Measurements from ENCODE around the gene BMS1.
"Not testable (repeated sequence)": the region's sequence is repeated elsewhere in the genome, so short reads cannot be mapped to it uniquely, and the experiment has no call there.

BMS1 gene

DNA sequence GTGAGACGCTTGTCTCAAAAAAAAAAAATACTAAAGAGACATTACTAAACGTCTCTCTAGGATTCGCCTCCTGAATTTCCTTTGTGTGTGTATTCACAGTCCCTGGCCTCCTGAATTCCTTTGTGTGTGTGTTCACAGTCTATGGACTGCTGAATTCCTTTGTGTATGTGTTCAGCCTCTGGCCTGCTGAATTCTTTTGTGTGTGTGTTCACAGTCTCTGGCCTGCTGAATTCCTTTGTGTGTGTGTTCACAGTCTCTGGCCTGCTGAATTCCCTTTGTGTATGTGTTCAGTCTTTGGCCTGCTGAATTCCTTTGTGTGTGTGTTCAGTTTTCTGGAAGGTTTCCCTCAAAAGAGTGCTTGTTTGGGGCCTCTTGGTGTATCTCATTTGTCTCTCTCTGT, 8.2 kb downstream of the BMS1 start:
- DNase-seq: no peak

DNA sequence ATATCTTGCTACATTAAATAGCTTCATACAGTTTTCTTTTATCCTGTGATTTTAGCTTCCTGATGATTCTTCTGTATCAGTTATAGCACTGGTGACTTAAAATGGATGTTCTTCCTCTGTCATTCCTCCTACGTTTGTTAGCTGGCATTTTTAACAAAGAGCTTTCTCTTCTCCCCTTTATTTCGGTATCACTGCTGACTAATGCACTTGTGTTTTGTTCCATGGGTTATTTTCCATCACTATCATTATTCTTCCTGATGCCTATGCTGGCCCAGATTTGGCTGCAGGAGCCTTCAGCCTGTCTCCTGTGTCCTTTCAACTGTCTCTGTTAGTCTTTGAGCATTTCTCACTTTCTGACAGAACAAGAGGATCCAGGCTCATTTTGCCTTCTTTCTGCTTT, 13.1 kb downstream of the BMS1 start:
- no peak for DNase-seq

DNA sequence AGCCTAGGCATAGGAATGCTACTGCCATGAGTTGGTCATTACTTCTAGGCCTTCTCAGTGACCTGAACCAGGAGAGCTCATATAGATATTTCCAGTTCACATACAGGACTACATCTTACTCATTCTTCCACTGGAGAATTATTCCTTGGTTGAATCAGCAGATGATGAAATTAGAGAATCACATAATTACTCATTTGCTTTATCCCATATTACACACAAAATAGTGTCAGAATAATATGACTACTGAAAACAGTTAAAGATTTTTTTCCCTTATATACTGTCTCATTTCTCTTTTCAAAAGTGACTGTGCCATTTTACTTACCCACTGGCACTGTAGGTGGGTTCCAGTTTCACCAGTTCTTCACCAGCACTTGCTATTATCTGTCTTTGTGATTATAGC, 18.5 kb downstream of the BMS1 start:
- DNase-seq: no peak

DNA sequence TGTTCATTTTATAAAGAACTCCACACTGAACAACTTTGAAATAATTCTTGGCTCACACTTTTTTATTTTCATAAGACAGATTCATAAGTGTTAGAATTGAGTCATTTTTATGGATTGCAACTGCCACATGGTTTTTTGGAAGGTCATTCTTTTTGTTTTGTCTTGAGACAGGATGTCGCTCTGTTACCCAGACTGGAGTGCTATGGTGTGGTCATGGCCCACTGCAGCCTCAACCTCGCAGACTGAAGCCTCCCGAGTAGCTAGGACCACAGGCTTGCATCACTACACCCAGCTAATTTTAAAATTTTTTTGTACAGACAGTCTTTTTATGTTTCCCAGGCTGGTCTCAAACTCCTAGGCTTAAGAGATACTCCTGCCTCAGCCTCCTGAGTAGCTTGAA, 20.3 kb downstream of the BMS1 start:
- DNase-seq: no peak

DNA sequence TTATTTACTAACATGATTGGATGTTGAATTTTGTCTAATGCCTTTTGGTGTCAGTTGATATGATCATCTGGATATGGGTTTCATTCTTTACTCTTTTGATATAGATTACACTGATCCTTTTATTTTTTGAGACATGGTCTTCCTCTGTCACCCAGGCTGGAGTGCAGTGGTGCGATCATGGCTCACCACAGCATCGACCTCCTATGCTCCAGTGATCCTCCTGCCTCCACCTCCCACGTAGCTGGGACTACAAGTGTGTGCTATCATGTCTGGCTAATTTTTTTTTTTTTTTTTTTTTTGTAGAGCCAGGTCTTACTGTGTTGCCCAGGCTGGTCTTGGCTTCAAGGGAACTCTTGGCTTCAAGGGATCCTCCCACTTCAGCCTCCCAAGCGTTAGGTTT, 27.1 kb downstream of the BMS1 start:
- no peak for DNase-seq

DNA sequence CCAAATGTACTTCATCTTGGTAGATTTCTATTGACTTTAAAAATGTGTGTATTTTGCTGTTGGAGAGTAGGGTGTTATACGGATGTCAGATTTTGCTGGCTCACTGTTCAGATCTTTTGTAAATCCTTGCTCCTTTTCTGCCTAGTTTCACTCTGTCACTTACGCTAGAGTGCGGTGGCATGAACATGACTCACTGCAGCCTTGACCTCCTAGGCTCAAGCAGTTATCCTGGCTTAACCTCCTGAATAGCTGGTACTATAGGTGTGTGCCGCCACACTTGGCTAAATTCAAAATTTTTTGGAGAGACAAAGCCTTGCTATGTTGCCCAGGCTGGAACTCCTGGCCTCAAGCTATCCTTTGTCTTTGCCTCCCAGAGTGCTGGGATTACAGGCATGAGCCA, 29.4 kb downstream of the BMS1 start:
- DNase-seq: no peak

DNA sequence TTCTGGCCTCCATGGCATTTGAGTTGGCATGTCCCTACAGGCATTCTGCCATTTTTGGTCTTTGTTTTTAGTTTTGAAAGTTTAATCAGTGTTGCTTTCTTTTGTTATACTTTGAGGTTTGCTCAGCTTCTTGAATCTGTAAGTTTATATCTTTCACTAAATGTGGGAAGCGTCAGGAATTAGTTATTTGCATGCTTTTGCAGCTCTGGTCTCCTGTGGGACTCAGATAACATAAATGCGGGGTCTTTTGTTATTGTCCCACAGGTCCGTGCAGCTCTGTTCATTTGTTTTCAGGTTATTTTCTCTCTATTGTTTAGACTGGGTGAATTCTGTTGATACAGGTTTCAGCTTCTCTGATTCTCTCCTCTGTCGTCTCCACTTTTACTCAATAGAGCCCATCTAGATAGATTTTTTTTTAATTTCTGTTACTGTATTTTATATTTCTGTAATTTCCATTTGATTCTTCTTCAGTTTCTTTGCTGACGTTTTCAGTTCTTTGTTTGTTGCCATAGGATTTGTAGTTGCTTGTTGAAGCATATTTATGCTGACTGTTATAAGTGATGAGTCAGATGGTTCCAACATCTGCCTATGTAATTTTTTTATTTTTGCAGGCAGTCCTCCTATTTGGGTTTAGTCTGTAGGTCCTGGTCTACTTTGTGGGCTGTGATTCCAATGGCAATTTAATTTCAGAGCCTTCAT, 31.5 kb downstream of the BMS1 start:
- DNase-seq: not testable (repeated sequence)

DNA sequence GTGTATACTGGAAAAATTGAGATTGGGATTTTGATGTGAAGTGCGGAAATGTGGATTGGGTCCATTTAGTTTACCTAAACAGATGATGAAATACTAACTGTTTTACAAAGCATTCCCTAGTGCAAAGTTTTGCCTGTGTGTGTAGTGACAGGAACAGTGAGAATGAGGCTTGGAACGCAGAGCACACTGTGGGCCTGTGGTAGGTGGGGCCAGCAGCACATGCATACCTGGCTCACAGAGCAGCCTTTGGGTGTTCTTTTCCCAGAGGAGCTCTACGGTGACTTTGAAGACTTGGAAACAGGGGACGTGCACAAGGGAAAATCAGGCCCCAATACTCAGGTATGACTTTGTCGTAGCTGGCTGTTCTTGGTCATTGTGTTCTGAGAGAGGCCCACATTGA, 33.7 kb downstream of the BMS1 start:
- not testable (repeated sequence) for DNase-seq

DNA sequence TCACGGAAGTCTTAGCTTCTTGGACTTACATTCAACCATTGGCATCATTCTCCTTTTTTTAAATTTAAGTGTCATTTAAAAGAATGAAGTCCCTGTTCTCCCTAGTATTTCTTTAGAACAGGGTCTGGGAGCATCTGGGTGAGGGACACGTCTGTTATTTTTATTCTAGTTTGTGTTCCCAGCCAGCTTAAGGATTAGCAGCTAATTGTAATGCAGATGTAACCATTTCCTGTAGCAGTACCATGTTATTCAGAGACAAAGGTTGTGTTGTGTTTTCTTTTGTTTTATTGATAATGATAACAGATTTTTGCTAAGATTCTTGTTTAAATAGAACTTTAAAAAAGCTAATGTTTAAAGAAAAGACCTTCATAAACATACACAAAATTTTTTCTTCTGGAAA, 34.3 kb downstream of the BMS1 start:
- no peak for DNase-seq

DNA sequence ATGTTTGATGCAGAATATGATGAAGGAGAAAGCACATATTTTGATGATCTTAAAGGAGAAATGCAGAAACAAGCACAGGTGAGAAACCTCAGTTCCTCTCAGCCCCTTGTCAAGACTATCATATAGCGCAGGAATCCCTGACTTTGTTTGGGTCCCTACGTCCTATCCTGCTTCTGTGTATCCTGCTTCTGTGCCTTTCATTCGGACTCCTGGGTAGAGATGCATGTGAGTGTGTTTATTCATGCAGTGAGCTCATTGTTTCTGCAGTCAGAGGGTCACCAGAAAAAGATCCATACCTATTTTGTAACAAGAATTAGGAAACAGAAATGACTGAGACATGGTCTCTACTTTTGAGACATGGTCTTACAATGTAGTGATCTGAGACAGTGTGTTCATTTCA, 34.8 kb downstream of the BMS1 start:
- not testable (repeated sequence) for DNase-seq

DNA sequence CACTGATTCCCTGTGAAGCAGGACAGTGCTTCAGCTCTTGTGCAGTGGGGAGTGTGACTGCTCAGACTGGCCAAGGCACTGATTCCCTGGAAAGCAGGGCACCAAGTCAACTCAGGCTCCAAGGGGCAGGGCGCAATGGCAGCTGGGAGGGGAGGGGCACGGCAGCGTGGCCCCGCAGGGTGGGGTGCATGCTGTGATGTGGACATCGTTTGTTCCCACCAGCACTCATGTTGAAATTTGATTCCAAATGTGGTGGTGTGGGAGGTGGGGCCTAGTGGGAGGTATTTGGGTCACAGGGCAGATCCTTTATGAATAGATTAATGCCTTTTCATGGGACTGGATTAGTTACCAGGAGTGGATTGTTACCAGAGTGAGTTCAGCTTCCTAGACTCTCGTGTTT, 44.2 kb downstream of the BMS1 start:
- DNase-seq: not testable (repeated sequence)

DNA sequence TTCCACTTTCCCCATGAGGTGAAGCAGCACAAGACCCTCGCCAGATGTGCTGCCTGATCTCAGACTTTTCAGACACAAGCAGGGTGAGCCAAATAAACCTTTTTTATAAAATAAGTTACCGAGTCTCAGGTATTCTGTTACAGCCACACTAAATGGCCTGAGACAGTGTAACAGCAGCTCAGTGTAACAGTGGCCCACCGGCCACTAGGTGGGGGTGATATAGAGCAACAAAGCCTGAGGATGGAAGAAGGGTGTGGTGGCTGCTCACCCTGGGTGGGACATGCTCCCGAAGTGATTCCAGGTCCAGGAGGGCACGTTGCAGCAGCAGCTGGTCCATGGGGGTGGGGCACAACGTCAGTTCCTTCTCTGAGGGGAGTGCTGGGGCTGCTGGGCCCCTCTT, 44.6 kb downstream of the BMS1 start:
- peak; percentile 27 for DNase-seq

DNA sequence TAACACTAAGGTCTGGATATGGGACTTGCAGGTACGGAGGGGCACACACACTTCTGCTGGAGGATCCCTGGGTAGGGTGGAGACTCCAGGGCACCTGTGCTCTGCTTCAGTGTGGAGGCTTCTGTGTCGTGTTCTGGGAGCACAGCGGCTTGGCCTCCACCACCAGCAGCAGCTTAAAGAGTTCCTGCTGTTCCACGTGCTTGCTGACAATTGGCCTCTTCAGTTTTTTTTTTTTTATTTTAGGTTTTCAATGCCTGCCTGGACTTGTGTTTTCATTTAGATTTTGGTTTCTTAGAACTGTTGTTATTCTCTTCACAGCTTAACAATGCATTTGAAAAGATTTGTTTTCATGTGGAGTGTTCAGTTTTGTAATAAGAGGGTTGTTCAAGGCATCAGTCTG, 45.8 kb downstream of the BMS1 start:
- DNase-seq: not testable (repeated sequence)

DNA sequence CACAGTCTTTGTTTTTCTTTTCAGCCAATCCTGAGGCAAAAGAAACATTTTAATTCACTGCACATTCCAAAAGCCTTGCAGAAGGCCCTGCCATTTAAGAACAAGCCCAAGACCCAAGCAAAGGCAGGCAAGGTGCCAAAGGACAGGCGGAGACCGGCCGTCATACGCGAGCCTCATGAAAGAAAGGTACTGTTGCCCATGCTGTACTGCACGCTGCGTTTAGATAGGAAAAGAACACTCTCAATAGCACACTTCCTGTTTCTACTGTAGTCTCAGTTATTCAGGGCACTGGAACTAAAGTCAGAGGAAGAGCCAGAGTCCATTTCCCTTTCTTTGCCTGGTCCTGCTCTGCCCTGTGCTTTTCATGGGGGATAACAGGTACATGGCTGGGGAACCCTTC, 47.6 kb downstream of the BMS1 start:
- DNase-seq: peak; percentile 16

DNA sequence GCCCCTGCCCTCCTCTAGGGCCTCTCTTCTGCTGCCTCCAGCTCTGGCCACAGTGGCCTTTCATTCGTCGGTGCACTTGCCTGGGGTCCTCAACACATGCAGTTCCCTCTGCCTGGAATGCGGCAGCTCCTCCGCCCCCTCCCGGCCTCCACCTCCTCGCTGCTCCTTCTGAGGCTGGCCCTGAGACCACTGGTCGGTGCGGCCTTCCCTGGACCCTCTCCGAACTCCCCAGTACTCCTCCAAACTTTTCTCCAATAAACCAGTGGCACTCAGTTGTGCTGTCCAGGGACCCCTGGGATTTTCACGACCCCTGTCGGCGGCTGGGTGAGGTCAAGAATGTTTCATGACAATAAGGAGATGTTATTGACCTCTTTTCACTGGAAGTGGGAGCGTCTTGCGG, 53.5 kb downstream of the BMS1 start:
- DNase-seq: no peak

DNA sequence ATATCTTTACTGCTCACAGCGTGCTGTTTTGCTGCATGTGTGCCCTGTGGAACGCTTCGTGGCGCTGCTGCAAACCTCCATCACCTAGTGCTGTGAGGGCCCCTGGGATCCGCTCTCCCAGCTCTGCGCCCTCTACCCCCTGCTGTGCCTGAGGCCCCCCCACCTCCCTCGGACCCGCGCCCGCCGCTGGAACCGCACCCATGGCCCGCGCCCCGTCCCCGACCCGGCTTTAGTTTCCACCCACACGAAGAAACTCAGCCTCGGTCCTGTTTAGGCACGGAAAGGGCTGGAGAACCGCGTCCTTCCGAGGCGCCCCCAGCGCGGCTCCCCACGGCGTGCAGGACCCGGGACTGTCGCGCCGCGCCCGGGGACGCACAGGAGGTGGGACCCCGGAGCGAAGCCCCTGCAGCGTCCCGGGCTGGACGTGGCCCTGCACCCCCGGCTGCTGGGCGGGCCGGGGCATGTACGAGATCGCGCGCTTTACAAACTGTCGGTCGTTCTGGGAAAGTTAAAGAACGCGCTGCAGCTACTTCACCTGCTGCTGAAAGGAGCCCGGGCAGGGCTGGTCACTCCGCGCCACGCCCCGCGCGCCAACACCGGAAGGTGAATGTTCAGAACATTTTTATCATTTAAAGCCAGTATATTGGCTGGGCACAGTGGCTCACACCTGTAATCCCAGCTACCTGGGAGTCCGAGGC, 54.3 kb downstream of the BMS1 start:
- peak; percentile 74 for DNase-seq

DNA sequence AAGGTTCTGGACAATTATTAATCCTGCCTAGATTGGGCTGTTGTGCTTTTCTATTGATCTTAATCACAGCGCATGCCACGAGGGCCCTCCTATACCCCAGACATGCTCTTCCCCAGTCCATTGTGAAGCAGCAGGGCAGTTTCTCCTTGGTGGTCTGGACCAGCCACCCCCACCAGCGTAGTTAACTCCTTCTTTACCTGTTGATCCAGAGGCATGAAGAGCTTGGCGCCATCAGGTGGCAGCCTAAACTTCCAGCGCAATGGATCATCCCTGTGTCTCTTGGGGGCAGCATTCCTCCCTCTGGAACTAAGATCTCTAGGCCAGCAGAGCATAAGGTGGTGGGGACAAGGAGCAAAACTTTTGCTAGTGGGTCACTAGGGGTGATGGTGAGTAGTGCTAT, 62.2 kb downstream of the BMS1 start:
- DNase-seq: not testable (repeated sequence)

DNA sequence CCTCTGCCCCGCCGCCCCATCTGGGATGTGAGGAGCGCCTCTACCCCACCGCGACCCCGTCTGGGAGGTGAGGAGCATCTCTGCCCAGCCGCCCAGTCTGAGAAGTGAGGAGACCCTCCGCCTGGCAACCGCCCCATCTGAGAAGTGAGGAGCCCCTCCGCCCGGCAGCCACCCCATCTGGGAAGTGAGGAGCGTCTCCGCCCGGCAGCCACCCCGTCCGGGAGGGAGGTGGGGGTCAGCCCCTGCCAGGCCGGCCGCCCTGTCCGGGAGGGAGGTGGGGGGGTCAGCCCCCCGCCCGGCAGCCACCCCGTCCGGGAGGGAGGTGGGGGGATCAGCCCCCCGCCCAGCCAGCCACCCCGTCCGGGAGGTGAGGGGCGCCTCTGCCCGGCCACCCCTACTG, 64.7 kb downstream of the BMS1 start:
- not testable (repeated sequence) for DNase-seq

DNA sequence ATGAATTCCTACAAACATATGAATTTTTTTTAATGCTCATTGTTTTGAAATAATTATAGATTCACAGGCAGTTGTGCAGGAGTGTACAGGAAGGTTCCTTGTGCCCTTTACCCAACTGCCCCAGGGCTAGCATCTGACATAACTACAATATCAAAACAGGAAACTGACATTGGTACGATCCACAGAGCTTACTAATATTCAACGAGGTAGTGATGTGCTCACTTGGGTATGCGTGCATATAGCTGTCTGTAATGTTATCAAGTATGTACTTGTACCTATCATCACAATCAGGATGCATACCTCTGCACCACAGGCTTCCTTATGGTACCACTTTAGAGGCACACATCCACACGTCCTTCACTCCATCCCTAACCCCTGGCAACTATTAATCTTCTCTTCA, 68.3 kb downstream of the BMS1 start:
- DNase-seq: no peak

DNA sequence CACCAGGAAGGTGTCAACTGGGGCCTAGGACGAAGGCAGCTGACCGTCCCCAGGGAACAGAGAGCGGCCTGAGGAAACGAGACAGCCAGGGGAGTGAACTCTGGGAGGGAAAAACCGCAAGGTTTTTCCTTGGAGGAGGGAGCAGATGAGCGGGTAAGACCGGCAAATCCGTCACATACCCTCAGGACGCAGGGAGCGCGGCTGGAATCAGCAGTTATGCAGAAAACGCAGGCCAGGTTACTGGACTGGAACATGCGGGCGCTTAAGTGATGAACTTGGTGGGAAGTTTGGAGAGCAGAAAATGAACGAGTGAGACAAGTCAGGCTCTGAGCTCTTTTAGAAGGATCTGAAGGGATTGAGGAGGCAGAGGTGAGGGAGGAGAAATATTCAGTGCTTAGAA, 76.7 kb downstream of the BMS1 start:
- no peak for DNase-seq

DNA sequence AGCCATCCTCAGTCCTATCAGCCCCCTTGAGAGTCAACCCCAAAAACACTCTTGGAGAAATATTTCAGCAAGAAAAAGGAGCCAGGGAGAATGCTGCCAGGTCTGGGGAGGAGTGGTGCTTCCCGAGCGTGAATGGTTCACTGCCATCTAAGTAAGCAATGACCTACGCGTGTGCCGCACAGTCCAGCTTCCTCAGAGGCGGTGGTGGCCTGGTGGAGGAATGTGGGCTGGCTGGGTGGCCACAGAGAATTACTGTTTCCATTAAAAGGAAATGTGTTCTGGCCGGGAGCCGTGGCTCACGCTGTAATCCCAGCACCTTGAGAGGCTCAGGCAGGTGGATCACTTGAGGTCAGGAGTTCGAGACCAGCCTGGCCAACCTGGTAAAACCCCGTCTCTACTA, 77.4 kb downstream of the BMS1 start:
- DNase-seq: not testable (repeated sequence)

DNA sequence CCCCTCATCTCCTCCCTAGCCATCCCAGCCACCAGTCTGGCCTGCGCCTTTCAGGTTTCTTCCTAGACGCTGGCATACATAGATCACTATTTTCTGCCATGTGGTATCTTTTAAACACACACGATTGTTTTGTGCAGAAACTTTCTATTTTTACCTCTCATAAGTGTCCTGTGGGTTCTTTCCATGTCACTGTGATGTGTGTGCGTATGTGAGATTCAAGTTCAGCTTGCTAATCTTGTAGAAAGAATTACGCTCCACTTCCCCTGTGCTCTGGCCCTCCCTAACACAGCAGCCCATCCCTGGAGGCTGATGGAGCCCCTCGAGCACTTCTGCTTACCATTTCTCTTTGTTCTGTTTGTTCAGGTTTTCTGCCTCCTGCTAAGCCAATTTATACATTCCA, 80.2 kb downstream of the BMS1 start:
- DNase-seq: peak; percentile 83

DNA sequence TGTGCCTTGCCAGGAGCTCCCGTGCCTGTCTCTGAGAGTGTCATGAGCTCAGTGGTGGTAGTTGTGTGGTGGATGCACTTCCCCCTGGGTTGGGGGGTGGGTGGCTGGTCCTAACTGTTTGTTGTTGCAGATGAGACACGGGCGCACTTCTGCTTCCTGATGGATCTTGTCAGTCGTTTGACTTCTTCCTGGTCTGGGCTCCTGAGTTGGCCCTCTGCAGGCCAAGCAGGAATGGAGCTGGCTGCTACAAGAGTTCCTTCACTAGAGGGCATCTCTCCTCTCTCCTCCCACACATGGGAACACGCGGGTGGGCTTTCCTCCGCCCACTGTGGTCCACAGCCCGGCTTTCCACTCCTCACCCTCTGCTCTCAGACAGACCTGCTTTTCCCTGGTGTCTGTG, 82.0 kb downstream of the BMS1 start:
- DNase-seq: peak; percentile 53

DNA sequence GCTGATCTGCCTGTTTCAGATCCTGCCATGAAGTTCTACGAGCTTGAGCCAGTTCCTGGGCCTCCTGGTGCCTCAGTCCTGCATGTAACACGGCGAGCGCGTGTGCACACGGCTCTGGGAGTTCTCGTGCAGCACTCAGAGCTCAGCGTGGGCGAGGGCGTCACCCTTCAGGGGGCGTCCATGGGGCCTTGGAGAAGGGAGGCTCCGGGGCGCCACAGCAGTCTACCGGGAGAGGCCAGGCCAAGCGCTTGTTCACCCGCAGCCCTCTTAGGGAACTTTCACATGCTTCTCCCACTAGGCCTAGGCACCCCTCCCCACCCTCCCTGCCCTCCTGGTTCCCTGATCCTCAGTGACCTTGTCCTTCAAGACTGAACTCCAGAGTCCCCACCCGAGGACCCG, 83.1 kb downstream of the BMS1 start:
- no peak for DNase-seq
